IPS-NIHi7 (cell line): ENCODE results near the gene GRIK5.
"Not testable (repeated sequence)": the region's sequence is repeated elsewhere in the genome, so short reads cannot be mapped to it uniquely, and the experiment has no call there.

Source experiments
- DNase-seq: peaks from one replicate; pipeline ENCODE4 v3.0.0; 2012; ENCODE audit warnings: mixed read lengths; ENCODE audit errors: extremely low spot score

Gene GRIK5, protein sequence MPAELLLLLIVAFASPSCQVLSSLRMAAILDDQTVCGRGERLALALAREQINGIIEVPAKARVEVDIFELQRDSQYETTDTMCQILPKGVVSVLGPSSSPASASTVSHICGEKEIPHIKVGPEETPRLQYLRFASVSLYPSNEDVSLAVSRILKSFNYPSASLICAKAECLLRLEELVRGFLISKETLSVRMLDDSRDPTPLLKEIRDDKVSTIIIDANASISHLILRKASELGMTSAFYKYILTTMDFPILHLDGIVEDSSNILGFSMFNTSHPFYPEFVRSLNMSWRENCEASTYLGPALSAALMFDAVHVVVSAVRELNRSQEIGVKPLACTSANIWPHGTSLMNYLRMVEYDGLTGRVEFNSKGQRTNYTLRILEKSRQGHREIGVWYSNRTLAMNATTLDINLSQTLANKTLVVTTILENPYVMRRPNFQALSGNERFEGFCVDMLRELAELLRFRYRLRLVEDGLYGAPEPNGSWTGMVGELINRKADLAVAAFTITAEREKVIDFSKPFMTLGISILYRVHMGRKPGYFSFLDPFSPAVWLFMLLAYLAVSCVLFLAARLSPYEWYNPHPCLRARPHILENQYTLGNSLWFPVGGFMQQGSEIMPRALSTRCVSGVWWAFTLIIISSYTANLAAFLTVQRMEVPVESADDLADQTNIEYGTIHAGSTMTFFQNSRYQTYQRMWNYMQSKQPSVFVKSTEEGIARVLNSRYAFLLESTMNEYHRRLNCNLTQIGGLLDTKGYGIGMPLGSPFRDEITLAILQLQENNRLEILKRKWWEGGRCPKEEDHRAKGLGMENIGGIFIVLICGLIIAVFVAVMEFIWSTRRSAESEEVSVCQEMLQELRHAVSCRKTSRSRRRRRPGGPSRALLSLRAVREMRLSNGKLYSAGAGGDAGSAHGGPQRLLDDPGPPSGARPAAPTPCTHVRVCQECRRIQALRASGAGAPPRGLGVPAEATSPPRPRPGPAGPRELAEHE

DNA sequence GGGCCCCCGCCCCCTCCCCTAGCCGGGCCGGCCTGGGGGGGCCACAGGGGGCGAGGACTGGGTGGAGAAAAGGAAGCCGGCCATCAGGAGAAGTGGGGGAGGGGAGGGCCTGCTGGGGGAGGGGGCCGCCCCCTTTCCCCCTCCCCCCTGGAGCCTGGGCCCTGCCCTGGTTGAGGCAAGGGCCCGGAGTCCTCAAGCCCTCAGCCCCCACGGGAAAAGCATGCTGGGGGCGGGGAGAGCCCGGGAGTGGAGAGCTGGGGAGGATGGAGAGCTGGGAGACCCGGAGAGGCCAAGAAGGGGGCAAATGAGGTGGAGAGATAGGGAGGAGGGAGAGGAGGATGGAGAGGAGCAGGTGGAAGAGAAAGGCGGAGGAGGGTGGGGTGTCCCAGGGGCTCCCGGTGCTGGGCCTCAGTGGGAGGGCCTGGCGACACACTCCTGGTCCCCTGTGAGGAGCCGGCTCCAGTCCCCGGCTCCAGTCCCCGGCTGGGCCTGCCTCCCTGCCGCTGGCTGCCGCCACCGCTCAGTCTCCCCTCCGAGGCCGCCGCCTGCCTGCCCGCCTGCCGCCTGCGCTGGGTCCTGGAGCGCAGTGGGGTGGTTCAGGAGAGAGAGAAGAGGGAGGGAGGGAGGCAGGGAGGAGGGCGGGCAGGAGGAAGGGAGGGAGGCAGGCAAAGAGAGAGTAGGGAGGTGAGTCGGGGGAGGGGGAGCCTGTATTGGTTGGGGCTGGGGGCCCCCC, at the start of gene GRIK5:
TSS of gene GRIK5 (minus strand) at position 588 of the 733 bp plus-strand sequence. CDS start 4,436 bp downstream, outside the sequence.
- peak; percentile 50 for DNase-seq

DNA sequence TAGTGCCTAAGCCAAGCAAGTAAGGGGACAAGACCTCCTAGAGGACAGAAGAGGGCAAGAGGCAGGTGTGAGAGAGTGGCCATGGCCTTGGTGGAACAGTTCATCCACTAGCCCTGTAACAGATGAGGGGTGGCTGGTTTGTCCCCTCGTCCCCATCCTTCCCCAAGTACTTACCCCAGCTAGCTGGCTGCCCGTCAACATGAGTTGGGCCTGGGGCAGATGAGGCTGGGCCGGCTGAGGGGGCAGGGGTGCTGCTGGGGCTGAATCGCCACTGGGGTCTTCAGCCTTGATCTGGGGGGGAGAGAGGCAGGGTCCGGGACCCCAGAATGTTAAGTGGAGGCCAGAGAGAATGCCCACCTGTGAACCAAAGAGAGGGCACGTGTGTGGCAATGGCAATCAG, 47.1 kb upstream of the GRIK5 start:
- no peak for DNase-seq

DNA sequence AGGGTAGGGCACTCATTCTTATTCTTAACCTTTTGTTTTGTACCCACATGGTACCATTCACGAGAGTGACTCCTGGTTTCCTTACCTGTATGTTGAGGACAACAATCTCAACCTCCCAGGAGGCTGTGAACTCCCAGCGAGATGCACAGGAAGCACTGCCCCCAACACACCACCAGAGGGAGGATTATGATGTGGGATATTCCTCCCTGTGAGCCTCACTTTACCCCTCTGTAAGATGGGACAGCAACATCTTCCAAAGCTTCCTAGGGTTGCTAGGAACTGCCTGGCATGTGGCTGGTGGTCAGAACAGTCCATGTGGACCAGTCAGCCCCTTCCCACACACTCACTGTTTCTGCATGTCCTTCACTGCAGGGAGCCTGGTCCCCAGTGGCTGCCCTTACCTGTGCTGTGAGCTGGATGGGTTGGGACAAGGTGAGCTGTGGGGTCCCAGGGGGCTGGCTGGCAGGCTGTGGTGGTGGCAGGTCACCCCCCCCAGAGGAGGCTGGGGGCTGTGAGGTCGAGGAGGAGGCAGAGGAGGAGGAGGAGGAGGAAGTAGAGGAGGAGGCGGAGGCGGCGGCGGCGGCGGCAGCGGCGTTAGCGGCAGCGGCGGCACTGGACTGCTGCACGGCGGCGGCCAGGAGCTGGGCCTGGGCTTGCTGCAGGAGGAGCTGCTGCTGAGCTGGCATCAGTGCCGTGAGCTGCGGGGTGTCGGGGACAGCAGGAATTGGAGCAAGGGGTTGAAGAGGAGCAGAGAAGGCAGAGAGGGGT, 46.5 kb upstream of the GRIK5 start:
- no peak for DNase-seq

DNA sequence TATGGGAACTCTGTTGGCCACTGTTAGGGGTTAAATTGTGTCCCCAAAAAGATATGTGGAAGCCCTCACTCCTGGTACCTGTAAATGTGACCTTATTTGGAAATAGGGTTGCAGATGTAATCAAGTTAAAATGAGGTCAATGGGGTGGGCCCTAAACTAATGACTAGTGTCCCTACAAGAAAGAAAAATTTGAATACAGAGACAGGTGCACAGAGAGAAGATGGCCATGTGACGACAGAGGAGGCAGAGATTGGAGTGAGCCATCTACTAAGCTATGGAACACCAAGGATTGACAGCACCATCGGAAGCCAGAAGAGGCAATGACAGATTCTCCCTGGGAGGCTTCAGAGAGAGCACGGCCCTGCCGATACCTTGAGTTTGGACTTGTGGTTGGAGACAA, 45.7 kb upstream of the GRIK5 start:
- DNase-seq, result no peak

DNA sequence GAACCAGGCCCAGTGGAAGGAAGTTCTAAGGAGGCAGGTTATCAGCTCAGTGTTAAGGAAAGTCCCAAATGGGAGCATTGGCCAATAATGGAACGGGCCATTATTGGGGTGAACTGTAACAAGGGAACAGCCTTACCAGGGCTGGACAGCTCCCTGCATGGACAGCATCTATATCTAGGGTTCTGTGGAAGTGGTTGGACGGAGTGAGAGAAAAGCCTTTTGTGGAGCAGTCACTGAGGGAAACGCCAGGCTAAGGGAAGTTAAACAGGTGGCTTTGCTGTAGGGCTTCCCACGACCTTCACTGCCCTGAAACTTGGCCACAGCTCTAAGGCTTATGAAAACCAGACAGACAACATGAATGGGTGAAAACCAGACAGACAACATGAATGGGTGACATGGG, 45.2 kb upstream of the GRIK5 start:
- DNase-seq, result no peak

DNA sequence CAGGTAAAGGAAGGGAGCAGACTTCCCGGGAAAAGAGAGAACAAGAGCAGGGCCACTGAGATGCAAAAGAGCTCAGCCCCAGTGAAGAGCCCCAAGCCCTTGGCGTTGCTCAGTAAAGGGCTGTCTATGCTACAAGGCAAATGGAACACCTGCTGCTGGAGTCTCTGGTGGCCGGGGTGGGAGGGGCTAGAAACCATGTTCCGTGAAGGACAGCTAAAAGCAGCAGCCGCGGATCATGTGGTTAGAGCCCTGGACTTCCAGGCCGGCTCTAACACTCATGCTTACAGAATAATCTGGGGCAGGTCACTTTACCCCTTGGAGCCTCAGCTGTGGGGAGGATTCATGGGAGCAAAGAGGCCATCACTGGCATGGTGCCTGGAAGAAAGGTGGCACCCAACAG, 44.4 kb upstream of the GRIK5 start:
- DNase-seq, result no peak

DNA sequence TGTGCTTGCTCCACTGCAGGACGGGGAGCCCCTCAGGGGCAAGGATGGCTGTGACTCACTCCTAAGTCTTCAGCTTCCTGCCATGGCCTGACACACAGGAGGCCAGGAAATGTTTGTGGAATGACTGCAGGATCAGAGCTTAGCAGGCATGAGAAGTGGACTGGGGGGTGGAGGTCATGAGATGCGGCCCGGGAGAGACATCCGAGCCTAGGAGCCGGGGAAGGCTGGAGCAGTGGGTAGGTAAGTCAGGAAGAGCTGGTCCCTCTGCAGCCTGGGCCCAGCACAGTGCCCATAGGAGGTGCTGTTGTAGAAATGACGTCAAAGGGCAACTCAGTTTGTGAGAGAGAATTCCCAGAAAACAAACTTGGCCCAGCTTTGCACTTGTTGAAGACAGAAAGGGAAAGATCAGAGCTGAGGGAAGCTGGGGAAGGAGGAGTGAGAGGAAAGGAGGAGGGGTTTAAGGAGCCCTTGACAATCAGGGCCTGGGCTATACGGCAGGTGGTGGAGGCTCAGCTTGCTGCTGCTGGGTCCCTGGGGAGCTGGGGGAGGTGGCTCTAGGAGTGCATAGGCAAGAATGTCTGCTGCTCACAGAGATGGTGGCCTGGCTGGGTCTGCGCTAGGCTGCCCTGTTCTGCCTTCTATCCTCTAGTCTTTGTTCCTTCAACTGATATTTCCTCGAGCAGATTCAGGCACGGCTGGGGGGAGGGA, 43.8 kb upstream of the GRIK5 start:
- peak; percentile 56 for DNase-seq

DNA sequence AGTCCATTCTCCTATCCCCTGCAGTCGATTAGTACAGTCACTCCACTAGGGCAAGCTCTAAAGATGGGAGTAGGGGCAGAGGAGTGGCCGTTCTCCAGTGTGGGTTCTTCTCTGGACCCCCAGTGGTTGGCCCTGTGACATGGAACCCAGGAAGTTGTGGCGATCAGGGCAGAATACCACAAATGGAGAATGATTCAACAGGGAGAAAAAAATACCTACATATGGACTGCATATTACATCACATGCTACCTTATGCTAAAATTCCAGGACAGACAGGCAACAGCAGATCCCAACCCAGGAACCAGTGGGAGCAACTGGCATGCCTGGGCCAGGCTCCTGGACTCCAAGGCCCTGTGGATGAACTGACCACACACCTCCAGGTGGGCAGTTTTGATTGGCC, 41.8 kb upstream of the GRIK5 start:
- DNase-seq, result no peak

DNA sequence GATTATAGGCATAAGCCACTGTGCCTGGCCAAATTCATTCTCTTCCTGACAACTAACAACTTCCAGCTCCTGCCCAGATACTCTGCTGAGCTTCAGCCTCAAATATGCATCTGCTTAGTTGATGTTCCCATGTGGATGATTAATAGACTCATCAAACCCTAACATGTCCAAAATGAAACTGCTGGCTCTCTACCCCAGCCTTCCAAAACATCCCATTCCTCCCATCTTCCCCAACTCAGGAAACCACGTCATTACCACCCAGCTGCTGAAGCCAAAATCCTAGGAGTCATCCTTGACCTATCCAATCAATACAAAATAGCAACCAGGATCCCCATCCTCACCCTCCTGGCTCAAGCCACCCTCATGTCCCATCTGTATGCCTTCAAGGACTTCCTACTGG, 41.4 kb upstream of the GRIK5 start:
- DNase-seq, result no peak

DNA sequence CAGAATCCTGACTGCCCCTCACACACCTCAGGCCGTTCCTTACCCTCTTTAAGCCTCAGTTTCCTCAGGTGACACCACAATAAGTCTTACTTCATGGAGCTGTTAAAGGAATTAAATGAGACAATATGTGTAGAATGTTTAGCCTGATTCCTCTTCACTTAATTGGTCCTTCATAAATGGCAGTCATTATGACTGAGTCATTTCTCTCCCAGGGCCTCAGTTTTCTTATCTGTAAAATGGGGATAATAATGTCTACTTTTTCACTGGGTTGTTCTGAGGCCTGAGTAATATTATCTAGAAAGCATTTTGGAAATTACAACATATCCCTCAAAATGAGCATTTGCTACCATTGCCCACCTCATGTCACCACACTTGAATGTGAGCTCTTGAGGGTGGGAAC, 40.7 kb upstream of the GRIK5 start:
- DNase-seq, result no peak

DNA sequence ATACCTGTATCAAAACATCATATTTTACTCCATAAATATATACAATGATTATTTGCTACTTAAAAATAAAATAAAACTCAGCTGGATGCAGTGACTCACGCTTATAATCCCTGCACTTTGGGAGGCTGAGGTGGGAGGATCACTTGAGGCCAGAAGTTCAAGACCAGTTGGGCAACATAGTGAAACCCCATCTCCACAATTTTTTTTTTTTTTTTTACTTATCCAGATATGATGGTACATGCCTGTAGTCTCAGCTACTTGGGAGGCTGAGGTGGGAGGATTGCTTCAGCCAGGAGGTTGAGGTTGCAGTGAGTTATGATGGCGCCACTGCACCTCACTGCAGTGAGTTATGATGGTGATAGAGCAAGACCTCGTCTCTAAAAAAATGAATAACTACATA, 39.9 kb upstream of the GRIK5 start:
- no peak for DNase-seq

DNA sequence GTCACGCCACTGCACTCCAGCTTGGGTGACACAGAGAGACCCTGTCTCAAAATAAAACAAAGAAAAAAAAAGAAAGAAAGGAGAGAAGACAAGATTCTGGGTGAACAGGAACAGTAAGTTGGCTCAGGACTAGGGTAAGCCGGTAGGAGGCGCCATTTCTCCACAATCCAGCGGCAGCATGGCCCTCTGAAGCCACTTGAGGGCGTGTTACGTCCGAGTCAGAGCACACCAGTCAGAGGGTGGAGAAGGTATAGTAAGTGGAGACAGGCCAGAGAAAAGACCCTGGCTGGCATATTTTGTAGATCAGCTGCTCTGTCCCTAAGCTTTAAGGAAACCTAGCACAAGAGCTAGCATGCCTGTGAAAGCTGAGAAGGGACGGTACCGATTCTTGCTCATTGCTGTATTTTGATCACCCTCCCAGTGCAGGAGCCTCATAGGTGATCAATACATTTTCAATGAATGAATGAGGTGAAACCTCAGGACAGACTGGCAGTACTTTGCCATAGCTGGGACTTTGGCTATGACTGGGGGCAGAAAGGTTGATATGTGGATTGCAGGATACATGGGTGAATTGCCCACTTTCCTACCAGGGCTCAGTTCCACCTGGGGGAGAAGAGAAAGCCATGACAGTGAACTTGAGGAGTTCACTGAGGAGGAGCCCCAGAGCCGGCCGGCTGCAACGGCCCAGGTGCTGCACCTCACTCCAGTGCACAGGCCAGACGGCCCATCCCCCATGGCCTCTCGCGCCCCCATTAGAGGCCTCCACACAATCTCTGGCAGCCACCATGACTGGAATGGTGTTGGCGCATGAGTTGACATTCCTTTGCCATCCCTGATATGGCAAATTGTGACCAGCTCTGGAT, 38.8 kb upstream of the GRIK5 start:
- DNase-seq, result peak; percentile 90

DNA sequence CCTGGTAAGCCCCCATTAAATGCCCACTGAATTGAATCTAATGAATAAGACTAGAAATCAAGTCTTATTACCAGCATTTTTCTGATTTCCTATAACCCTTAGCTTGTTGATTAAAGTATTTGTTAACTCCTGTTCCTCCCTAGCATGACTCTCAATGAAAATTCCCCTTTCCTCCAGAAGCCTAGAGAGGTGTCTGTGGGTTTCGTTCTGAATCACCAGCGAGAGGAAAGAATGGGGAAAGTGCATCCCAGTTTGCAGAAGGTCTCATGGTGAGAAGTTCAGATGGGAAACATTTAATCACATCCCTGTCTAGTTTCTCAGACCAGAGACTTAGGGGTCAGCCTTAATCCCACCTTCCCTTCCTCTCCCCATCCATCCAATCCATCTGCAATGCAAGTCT, 35.4 kb upstream of the GRIK5 start:
- DNase-seq, result no peak

DNA sequence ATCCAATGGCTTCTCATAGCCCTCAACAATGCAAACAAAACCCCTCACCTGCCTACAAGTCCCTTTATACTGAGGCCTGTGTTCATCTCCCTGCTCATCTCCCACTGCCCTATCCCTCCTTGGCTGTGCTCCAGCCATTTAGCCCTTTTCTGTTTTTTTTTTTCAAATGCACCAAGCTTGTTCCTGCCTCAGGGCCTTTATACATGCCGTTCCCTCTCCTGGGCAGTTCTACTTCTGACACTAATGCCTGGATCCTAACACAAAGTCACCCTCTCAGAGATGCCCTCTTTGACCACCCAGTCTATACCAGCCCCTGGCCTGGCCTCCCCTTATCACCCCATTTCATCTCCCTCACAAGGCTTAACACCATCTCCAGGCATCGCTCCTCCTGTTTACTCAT, 32.9 kb upstream of the GRIK5 start:
- no peak for DNase-seq

DNA sequence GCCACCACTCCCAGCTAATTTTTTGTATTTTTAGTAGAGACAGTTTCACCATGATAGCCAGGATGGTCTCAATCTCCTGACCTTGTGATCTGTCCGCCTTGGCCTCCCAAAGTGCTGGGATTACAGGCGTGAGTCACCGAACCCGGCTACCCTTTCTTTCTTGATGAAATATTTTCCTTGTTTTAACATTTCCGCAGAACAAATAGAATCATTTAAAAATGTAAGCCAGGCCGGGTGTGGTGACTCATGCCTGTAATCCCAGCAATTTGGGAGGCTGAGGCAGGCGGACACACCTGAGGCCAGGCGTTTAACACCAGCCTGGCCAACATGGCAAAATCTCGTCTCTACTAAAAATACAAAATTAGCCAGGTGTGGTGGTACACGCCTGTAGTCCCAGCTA, 30.2 kb upstream of the GRIK5 start:
- DNase-seq, result not testable (repeated sequence)

DNA sequence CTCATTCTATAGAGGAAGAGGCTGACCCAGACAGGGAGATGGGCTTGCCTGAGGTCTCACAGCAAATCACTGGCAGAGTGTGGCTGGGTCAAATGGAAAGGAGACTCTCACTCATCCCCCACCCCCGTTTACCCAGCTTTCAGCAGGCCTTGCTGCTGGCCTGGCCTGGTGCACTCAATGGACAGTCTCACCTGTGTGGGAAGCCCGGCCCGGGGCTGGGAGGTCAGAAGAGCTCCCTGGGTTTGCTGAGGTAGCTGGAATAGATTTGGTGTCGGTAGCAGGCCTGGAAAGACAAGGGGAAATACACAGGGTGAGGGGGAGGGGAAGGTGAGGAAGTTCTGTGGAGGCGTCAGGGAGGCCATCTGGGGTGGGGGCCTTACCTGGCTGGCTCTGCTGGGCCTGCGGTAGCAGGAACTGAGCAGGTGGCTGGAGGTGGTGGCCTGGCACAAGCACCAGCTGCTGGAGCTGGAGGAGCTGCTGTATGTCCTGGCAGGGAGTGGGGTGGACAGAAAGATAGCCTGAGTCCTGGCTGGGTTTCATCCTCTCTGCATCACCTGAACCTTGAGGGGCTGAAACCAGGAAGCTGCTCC, 29.4 kb upstream of the GRIK5 start:
- no peak for DNase-seq

DNA sequence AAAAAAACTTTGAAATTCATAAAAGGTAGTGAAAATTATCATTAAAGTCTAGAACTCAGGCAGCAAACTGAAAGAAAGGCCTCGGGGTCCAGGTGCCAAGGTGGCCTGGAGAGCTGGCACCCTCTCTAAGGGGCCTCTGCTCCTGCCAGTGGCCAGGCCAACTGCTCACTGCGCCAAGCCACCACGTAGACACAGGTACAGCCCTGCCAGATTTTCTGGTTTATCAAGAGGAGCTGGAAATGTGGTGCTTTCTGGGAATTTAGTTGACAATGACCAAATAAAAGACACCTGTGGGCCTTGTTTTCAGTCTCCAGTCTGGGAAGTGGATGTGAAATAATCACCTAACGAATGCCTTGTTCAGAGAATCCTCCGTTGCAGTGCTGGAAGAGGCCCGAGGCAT, 28.8 kb upstream of the GRIK5 start:
- no peak for DNase-seq

DNA sequence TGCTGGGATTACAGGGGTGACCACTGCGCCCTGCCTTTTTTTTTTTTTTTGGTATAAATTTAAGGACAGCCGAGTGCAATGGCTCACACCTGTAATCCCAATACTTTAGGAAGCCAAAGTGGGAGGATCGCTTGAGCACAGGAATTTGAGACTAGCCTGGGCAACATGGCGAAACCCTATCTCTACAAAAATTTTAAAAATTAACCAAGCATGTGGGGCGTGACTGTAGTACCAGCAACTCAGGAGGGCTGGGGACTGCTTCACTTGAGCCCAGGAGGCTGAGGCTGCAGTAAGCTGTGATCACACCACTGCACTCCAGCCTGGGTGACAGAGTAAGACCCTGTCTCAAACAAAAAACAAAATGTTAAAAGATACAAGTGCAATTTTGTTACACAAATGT, 27.5 kb upstream of the GRIK5 start:
- no peak for DNase-seq

DNA sequence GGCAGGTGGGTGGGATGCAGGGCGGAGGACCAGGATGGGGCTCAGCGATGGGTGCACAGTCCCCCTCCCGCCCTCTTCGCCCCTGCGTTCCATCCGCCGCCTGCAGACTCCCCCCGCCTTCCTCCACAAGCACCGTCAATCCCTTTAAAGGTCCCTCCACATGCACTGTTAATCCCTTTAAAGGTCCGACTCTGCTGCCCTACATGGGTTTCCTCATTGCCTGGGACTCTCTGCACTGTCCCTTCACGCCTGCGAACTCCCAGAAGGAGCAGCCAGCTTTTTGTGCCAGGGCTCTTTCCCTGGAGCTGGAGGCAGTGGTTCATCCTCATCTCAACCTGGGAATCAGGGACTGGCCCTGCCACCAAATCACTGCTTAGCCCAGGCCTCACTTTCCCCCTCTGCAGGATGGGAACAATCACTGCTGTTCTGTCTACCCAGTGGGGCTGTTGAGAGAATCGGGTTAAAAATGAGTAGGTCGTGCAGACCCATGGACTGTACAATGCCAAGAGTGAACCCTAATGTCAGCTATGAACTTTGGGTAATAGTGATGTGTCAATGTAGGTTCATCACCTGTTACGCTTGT, 26.3 kb upstream of the GRIK5 start:
- DNase-seq, result no peak
